ENCODE results near the gene PCNA. TPM values are rescaled to one million over a fixed set of nuclear protein-coding genes. Genes with fewer than 3 reads are reported as not detected.

The PCNA gene
- 374 to 447 TPM (median 389 TPM) in 5 replicates for total RNA-seq (2022; extraction: Qiagen RNA extraction; ENCODE audit: low read depth)

DNA sequence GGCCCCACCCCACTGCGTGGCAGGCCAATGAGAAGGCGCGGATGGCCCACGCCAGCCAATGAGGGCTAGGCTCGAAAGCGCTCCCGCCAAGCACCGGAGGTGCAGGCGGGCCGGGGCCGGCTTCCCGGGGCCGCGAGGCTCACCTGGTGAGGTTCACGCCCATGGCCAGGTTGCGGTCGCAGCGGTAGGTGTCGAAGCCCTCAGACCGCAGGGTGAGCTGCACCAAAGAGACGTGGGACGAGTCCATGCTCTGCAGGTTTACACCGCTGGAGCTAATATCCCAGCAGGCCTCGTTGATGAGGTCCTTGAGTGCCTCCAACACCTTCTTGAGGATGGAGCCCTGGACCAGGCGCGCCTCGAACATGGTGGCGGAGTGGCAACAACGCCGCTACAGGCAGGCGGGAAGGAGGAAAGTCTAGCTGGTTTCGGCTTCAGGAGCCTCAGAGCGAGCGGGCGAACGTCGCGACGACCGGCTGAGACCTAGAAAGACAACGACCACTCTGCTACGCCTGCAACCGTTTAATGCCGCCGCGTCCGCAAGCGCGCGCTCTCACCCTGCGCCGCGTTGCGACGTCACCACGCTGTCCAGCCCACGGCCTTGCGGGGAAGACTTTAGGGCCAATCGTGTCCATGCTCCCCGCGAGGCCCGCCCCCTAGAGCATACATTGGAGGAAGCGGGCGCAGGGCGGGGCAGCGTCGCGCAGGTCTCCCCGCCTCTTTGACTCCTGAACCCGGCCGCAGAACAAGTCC is at the start of gene PCNA:
Gene PCNA (minus strand): TSS at position 524 of the 750 bp plus-strand sequence. CDS start 160 bp downstream, at position 364.

DNA sequence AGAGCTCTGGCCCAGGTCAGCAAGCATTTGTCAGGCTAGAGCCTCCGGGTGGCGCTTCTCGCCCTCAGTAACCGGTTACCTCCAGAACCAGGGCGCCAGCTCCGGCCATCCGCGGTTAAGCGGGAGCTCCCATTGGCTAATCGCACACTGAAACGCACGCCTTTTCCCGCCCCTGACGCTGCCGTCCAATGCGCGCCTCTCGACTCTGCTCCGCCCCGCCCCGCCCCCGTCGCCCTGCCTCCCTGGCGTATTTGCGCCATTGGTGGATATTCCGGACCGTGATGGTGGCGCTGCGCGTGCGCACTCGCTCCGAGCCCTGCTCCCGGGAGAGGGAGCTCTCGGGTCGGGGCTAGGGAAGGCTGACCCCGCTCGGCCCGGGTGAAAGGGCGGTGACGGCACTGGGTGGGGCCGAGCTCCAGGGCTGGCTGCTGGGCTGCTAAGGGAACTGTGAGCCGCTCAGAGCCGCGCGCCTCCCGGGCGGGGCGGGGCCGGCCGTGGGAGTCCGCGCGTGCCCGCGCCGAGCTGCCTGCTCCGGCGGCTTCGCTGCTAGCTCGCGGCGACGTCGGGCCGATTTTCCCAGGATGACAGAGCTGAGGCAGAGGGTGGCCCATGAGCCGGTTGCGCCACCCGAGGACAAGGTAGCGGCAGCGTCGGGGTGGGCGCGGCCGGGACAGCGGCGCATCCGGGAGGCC is 6.9 kb upstream of the PCNA start, which contains the start of gene CDS2:
Gene CDS2 (plus strand): TSS at position 497 of the 692 bp plus-strand sequence. CDS start 85 bp downstream, at position 582.

Other genes with a start within 250 kb of the PCNA start
- gene SLC23A2, start 118.4 kb downstream of the PCNA start, total RNA-seq (2022; extraction: Qiagen RNA extraction; ENCODE audit: low read depth): 11.5 to 16.7 TPM (median 14.9 TPM) in 5 replicates
- gene TMEM230, start 6.9 kb downstream of the PCNA start, total RNA-seq (2022; extraction: Qiagen RNA extraction; ENCODE audit: low read depth): 89.1 to 112 TPM (median 107 TPM) in 5 replicates
- gene CDS2, start 7.0 kb upstream of the PCNA start, total RNA-seq (2022; extraction: Qiagen RNA extraction; ENCODE audit: low read depth): 42.3 to 66.4 TPM (median 59.8 TPM) in 5 replicates
- gene PROKR2, start 197.0 kb upstream of the PCNA start, total RNA-seq (2022; extraction: Qiagen RNA extraction; ENCODE audit: low read depth): not detected in 5 replicates